SK-N-MC (cell line): ENCODE measurements around the gene MAGI1.

ENCODE experiments used
- DNase-seq: peaks from one replicate; pipeline ENCODE4 v3.0.0-alpha.2; 2011; ENCODE audit warnings: low read depth, low spot score
- H3K27ac ChIP-seq: fragments of 200-600 bp; sonication (generic); 2 replicates; pipeline ENCODE4 v1.5.1; 2016; ENCODE audit warnings: mixed run types
- H3K36me3 ChIP-seq: fragments of 200-600 bp; sonication (generic); 2 replicates; pipeline ENCODE4 v1.6.1; 2017; ENCODE audit warnings: antibody characterized with exemption, low read length, mixed read lengths; ENCODE audit not compliant: insufficient read depth
- H3K4me3 ChIP-seq: fragments of 200-600 bp; sonication (generic); 2 replicates; pipeline ENCODE4 v1.5.1; 2016
- H3K9ac ChIP-seq: fragments of 200-600 bp; sonication (generic); 2 replicates; pipeline ENCODE4 v1.8.0; 2017; ENCODE audit warnings: mixed run types, mixed read lengths; ENCODE audit not compliant: insufficient read length
- H3K9me3 ChIP-seq: fragments of 200-600 bp; sonication (generic); 2 replicates; pipeline ENCODE4 v1.6.1; 2017; ENCODE audit warnings: low read depth, mild to moderate bottlenecking, antibody characterized with exemption, low read length, moderate library complexity, mixed read lengths
- EZH2 ChIP-seq: fragments of 200-600 bp; sonication (generic); IDR thresholded peaks from one replicate; pipeline ENCODE4 v1.6.1; 2017; ENCODE audit warnings: antibody characterized with exemption
- FOXP2 ChIP-seq: optimal IDR thresholded peaks from 2 replicates; pipeline ENCODE3; 2011; ENCODE audit warnings: mild to moderate bottlenecking, moderate library complexity; ENCODE audit not compliant: insufficient read depth; ENCODE audit errors: extremely low read length, control extremely low read depth
- POLR2AphosphoS5 ChIP-seq: IDR thresholded peaks from 2 replicates; pipeline ENCODE4 v1.6.1; 2012; ENCODE audit warnings: mild to moderate bottlenecking, low read depth, low read length, borderline replicate concordance

MAGI1 gene

DNA sequence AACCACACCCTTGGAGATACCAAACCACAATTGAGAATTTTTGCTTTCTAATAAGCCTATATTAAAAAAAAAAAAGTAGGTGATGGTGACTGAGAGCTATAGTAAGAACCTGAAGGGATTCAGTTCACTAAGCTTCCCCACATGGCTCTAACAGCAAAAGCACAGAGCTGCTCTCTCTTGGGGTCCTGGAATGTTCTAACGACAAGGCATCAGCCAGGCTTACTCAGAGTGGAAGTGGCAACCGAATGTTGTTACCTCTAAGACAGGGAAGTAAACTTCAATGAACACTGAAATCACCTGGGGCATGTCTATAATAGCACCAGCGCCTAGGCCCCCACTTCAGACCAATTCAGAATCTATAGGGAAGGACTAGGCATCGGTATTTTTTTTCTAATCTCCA, 397.7 kb downstream of the MAGI1 start:
- Histone ChIP-seq H3K4me3 (no peak overlapping the region), H3K9ac (no peak overlapping the region), H3K27ac (no peak overlapping the region), H3K36me3 (no peaks in the 10 kb centered on the region), H3K9me3 (no peaks in the 10 kb centered on the region)
- TF ChIP-seq EZH2: no peak
- no peak for TF ChIP-seq FOXP2
- TF ChIP-seq POLR2AphosphoS5: no peak
- no peak for DNase-seq

DNA sequence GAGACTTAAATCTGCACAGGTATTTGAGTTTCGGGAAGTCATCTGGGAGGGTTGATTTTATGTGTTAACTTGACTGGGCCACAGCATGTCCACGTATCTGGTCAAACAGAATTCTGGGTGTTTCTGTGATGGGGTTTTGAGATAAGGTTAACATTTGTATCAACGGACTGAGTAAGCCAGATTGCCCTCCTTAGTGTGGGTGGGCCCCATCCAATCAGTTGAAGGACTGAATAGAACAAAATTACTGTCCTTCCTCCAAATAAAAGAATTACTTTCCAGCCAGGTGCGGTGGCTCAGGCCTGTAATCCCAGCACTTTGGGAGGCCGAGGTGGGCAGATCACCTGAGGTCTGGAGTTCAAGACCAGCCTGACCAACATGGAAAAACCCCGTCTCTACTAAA, 399.3 kb downstream of the MAGI1 start:
- no peak for DNase-seq

DNA sequence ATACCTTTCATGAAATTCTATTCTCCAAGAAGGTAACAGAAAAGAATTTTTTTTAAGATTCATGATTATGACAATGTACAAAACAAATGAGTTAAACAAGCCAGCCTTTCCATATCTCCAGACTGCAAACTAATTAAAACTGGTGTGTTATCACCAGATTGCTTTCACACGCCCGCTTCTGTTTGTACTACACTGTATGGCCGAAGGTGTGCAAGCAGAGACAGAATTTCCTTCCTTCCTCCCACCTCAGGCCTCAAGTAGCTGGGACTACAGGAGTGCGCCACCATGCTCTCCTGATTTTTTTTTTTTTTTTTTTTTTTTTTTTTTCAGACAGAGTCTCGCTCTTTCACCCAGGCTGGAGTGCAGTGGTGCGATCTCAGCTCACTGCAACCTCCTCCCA, 400.4 kb downstream of the MAGI1 start:
- DNase-seq: no peak
- no peak overlapping the region for H3K4me3 ChIP-seq
- no peak overlapping the region for H3K9ac ChIP-seq
- no peak overlapping the region for H3K27ac ChIP-seq
- TF ChIP-seq FOXP2: no peak
- TF ChIP-seq EZH2: no peak
- no peak for TF ChIP-seq POLR2AphosphoS5
- no peaks in the 10 kb centered on the region for H3K36me3 ChIP-seq
- no peaks in the 10 kb centered on the region for H3K9me3 ChIP-seq

More for the DNA sequence above, 399.3 kb downstream of the MAGI1 start:
- Histone ChIP-seq H3K36me3 (no peaks in the 10 kb centered on the region), H3K9ac (no peak overlapping the region), H3K4me3 (no peak overlapping the region), H3K9me3 (no peaks in the 10 kb centered on the region), H3K27ac (no peak overlapping the region)
- TF ChIP-seq EZH2 (no peak), POLR2AphosphoS5 (no peak), FOXP2 (no peak)

DNA sequence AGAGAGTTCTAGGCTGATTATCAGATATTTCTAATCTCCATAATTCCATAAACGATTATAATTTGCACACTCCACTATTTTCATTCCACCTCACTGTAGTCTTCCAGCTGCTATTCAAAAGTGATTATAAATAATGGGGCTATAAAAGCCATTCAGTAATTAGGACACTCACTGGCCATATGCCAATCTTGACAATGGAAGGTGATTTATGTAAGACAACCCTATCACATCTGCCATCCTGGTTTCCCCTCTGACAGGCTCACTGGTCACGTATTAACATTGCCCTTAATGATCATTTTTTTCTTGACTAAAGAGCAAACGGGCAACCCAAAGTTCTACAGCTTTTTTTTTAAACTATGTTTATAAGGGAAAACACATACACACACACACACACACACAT, 402.4 kb downstream of the MAGI1 start:
- no peaks in the 10 kb centered on the region for H3K36me3 ChIP-seq
- DNase-seq: no peak
- H3K4me3 ChIP-seq: no peak overlapping the region
- H3K9ac ChIP-seq: no peak overlapping the region
- H3K27ac ChIP-seq: no peak overlapping the region
- H3K9me3 ChIP-seq: no peaks in the 10 kb centered on the region
- TF ChIP-seq FOXP2: no peak

DNA sequence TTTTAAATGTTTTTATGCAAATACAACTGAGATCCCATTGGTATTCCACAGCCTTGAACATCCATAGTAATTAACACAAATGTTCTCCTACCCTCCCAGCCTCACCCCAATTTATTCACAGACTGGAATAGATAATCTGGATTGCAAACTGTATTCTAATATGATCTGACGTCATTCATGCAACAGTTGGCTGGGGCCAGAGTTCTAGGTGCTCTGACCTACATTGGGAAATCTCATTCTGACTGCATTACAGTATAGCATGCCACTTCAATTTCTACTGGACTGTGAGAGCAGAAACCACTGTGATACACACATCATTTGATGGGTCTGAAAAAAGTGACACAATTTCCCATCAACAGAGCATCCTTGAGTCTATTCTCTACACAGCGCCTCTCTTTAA, 403.1 kb downstream of the MAGI1 start:
- Histone ChIP-seq H3K9ac (no peak overlapping the region), H3K9me3 (no peaks in the 10 kb centered on the region), H3K36me3 (no peaks in the 10 kb centered on the region), H3K27ac (no peak overlapping the region), H3K4me3 (no peak overlapping the region)
- TF ChIP-seq POLR2AphosphoS5 (no peak), FOXP2 (no peak), EZH2 (no peak)
- no peak for DNase-seq

DNA sequence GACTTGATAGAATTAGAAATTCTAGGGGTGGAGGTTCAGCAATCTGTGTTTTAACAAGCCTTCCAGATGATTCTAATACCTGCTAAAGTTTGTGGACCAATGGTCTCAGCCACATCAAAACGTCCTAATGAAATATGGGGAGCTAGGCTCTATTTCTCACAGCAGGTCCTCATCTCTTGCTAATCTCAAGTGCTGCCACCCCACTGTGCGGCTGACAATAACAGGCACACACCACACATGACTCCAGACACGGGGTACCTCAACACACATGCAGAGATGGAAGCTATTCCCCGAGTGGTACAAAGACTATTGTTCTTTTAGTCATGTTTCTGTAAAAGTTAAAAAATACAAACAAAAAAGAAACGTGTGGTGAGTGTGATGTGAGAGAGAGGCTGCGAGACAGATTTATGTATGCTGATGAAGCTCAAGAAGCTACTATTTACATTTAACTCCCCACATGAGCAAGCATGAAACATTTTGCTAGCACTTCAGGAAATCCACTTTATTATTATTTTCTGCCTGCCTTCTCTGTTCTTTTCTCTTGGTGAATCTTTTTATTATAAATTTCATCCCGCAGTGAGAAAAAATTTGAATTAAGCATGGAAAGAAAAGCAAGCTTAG, 405.6 kb downstream of the MAGI1 start:
- H3K4me3 ChIP-seq: no peak overlapping the region
- H3K36me3 ChIP-seq: no peaks in the 10 kb centered on the region
- H3K9me3 ChIP-seq: no peaks in the 10 kb centered on the region
- H3K9ac ChIP-seq: no peak overlapping the region
- DNase-seq: no peak
- no peak for TF ChIP-seq POLR2AphosphoS5
- no peak for TF ChIP-seq EZH2
- TF ChIP-seq FOXP2: no peak
- H3K27ac ChIP-seq: no peak overlapping the region

DNA sequence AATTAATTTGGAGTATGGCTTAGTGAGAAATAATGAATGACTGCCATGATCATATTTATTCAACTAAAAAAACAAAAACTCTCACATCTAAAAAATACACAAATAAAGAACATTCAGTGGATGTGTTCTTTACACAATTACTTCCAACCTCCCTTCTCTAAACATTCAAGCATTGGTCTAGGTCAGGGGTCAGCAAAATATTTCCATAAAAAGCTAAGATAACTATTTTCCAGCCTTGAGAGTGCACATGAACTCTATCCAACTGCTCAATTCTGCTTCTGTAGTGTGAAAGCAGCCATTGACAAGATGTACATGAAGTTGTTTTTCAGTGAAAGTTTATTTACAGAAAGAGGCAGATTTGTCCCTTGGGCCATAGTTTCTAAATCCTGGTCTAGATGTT, 406.3 kb downstream of the MAGI1 start:
- no peak for DNase-seq
- no peaks in the 10 kb centered on the region for H3K36me3 ChIP-seq
- TF ChIP-seq EZH2 (no peak), FOXP2 (no peak), POLR2AphosphoS5 (no peak)
- H3K9me3 ChIP-seq: no peaks in the 10 kb centered on the region
- H3K27ac ChIP-seq: no peak overlapping the region
- no peak overlapping the region for H3K9ac ChIP-seq
- no peak overlapping the region for H3K4me3 ChIP-seq

DNA sequence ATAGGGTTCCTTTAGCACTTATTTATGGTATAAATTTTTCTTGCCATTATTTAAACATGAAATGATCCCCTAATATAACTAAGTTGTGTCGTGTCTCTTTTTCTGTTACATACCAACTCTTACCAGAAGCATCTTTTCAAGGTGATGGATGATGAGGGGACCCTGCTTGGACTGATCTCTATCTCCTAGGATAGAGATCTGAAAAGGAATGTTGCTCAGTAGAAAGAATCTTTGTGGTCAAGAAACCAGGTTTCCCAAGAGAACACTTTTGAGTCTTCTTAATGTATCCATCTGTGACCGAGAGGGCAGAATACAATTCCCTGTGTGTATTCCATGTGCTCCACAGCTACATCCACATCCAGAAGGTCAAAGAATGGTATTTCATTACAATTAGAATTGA, 409.7 kb downstream of the MAGI1 start:
- DNase-seq: no peak
- no peak overlapping the region for H3K27ac ChIP-seq
- H3K4me3 ChIP-seq: no peak overlapping the region
- H3K36me3 ChIP-seq: no peaks in the 10 kb centered on the region
- H3K9ac ChIP-seq: no peak overlapping the region
- TF ChIP-seq FOXP2: no peak
- no peak for TF ChIP-seq EZH2
- TF ChIP-seq POLR2AphosphoS5: no peak
- H3K9me3 ChIP-seq: no peaks in the 10 kb centered on the region

DNA sequence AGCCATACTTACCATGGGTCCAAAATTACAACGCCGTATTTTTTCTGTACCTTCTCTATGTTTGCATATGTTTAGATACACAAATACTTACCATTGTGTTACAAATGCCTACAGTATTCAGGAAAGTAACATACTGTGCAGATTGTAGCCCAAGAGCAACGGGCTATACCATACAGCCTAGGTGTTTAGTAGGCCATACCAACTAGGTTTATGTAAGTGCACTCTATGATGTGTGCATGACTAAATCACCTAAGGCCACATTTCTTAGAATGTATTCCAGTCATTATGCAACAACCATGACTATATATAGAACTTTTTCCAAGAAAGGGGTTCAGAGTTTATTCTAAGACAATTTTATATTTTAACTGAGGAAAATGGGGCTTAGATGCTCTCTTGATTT, 411.7 kb downstream of the MAGI1 start:
- DNase-seq: no peak
- Histone ChIP-seq H3K27ac (no peak overlapping the region), H3K36me3 (no peaks in the 10 kb centered on the region), H3K9ac (no peak overlapping the region), H3K9me3 (no peaks in the 10 kb centered on the region), H3K4me3 (no peak overlapping the region)
- TF ChIP-seq POLR2AphosphoS5 (no peak), EZH2 (no peak), FOXP2 (no peak)

DNA sequence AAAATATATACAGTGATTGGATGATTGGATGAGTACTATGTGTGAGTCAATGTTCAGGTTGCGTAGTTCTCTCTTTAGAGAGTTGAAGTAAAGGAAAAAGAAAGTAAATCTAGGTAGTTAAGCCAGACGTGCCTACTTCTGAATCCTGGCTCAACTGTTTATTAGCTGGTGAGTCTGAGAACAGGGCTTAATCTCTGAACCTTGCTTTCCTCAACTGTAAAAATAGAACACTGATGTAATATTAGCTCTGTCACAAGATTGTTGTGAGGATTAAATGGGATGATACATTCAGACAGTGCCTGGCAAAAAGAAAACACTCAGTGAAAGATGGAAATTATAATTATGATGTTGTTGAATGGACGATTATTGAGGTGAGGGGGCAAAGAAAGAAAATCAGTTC, 413.4 kb downstream of the MAGI1 start:
- no peaks in the 10 kb centered on the region for H3K9me3 ChIP-seq
- TF ChIP-seq POLR2AphosphoS5 (no peak), EZH2 (no peak), FOXP2 (no peak)

More for the DNA sequence above, 413.4 kb downstream of the MAGI1 start:
- H3K27ac ChIP-seq: no peak overlapping the region
- no peak for DNase-seq
- H3K36me3 ChIP-seq: no peaks in the 10 kb centered on the region
- no peak overlapping the region for H3K9ac ChIP-seq
- H3K4me3 ChIP-seq: no peak overlapping the region
